Glutamatergic neuron (in vitro differentiated cells): Measurements from ENCODE around the gene NAA25. TPM values are rescaled to one million over a fixed set of nuclear protein-coding genes. Genes with fewer than 3 reads are reported as not detected.
"Not testable (repeated sequence)": the region's sequence is repeated elsewhere in the genome, so short reads cannot be mapped to it uniquely, and the experiment has no call there.

Experiments used
- DNase-seq: peaks from one replicate; pipeline ENCODE4 v3.0.0; 2022
- H3K27ac Mint-ChIP-seq: one replicate; pipeline ENCODE4 v1.8.0; 2020; ENCODE audit warnings: mild to moderate bottlenecking, mixed read lengths, inconsistent platforms; ENCODE audit not compliant: unreplicated experiment
- H3K27me3 Mint-ChIP-seq: one replicate; pipeline ENCODE4 v1.8.0; 2020; ENCODE audit warnings: mild to moderate bottlenecking, moderate library complexity, mixed read lengths, inconsistent platforms; ENCODE audit not compliant: unreplicated experiment
- H3K36me3 Mint-ChIP-seq: one replicate; pipeline ENCODE4 v1.8.0; 2020; ENCODE audit warnings: mild to moderate bottlenecking, mixed read lengths, inconsistent platforms; ENCODE audit not compliant: unreplicated experiment
- H3K4me1 Mint-ChIP-seq: one replicate; pipeline ENCODE4 v1.8.0; 2020; ENCODE audit warnings: mild to moderate bottlenecking, low read depth, mixed read lengths, inconsistent platforms; ENCODE audit not compliant: unreplicated experiment
- H3K4me3 Mint-ChIP-seq: one replicate; pipeline ENCODE4 v1.8.0; 2020; ENCODE audit warnings: mild to moderate bottlenecking, mixed read lengths, inconsistent platforms; ENCODE audit not compliant: unreplicated experiment
- H3K9me3 Mint-ChIP-seq: one replicate; pipeline ENCODE4 v1.8.0; 2020; ENCODE audit warnings: mild to moderate bottlenecking, moderate library complexity, mixed read lengths, inconsistent platforms; ENCODE audit not compliant: unreplicated experiment
- CTCF ChIP-seq: fragments of 200-600 bp; sonication (generic); IDR thresholded peaks from one replicate; pipeline ENCODE4 v1.5.0; 2021; ENCODE audit not compliant: partially characterized antibody, unreplicated experiment
- total RNA-seq: library from RNA; stranded (reverse); fragmentation: NEBNext Ultra II Directional; extraction: Animal tissue kit (Norgen Biotek cat#: 25700); gene quantifications from one replicate; pipeline ENCODE4 v1.2.1, GENCODE V29; 2021; ENCODE audit not compliant: unreplicated experiment

NAA25 gene
- total RNA-seq, 1 donor from 2014 or later = 34.8 TPM

GRCh38 chr12:112012775-112013600 is 95.6 kb downstream of the NAA25 start, which contains the start of the genes ERP29 and TMEM116:
Gene ERP29 (plus strand): TSS chr12:112013426. CDS start chr12:112013466, 40 bp downstream.
Gene TMEM116 (minus strand): TSS chr12:112013165. CDS start chr12:112005270, 7,895 bp downstream.
- peaks cover 7% of the 10 kb centered on the region for H3K9me3 Mint-ChIP-seq
- DNase-seq = peak; percentile 100
- peaks cover 10% of the 10 kb centered on the region for H3K36me3 Mint-ChIP-seq
- TF ChIP-seq CTCF = peak; percentile 66
- H3K4me3 Mint-ChIP-seq = peak within 1 kb of the TSS; percentile 97
- peaks cover 22% of the 10 kb centered on the region for H3K4me1 Mint-ChIP-seq
- H3K27me3 Mint-ChIP-seq = peaks cover 11% of the 10 kb centered on the region
- peak within 1 kb of the TSS; percentile 94 for H3K27ac Mint-ChIP-seq

DNA sequence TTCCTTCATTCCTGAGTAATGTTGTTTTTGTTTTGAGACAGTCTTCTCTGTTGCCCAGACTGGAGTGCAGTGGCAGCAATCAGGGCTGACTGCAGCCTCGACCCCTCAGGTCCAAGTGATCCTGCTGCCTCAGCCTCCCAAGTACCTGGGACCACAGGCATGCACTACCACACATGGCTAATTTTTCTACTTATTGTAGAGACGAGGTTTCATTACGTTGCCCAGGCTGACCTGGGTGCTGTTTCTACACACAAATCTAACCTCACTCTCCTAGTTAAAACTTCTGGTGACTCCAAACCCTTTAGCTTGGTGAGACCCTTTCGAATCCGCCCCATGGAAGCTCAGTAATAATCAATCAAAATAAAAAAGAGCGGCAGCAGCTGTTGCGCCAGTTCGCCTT is 96.9 kb downstream of the NAA25 start:
- H3K4me1 Mint-ChIP-seq = peaks cover 16% of the 10 kb centered on the region

GRCh38 chr12:112010415-112011344 is 97.9 kb downstream of the NAA25 start:
- no peak for TF ChIP-seq CTCF
- H3K27me3 Mint-ChIP-seq = peaks cover 7% of the 10 kb centered on the region
- peaks cover 4% of the 10 kb centered on the region for H3K9me3 Mint-ChIP-seq
- peaks cover 3% of the 10 kb centered on the region for H3K36me3 Mint-ChIP-seq
- DNase-seq = no peak
- no peak overlapping the region for H3K4me3 Mint-ChIP-seq
- H3K4me1 Mint-ChIP-seq = peaks cover 15% of the 10 kb centered on the region
- H3K27ac Mint-ChIP-seq = no peak overlapping the region

More for the DNA sequence above, 96.9 kb downstream of the NAA25 start:
- H3K36me3 Mint-ChIP-seq = peaks cover 10% of the 10 kb centered on the region
- H3K4me3 Mint-ChIP-seq = peak overlapping the region; percentile 97
- no peak for DNase-seq
- no peak for TF ChIP-seq CTCF
- H3K9me3 Mint-ChIP-seq = peaks cover 7% of the 10 kb centered on the region
- peaks cover 11% of the 10 kb centered on the region for H3K27me3 Mint-ChIP-seq
- peak overlapping the region; percentile 94 for H3K27ac Mint-ChIP-seq

DNA sequence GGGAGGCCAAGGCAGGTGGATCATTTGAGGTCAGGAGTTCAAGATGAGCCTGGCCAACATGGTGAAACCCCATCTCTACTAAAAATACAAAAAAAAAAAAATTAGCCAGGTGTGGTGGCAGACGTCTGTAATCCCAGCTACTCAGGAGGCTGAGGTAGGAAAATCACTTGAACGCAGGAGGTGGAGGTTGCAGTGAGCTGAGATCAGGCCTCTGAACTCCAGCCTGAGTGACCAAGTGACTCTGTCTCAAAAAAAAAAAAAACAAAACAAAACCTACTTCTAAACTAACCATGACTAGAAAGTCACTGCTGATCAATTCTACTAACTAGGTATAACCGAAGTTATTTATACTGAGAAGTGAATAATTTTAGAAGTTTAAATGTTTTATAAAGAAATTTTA is 99.0 kb downstream of the NAA25 start:
- H3K36me3 Mint-ChIP-seq, H3K9me3 Mint-ChIP-seq, H3K27me3 Mint-ChIP-seq, DNase-seq, H3K27ac Mint-ChIP-seq, H3K4me3 Mint-ChIP-seq: not testable (repeated sequence)
- peaks cover 12% of the 10 kb centered on the region for H3K4me1 Mint-ChIP-seq

DNA sequence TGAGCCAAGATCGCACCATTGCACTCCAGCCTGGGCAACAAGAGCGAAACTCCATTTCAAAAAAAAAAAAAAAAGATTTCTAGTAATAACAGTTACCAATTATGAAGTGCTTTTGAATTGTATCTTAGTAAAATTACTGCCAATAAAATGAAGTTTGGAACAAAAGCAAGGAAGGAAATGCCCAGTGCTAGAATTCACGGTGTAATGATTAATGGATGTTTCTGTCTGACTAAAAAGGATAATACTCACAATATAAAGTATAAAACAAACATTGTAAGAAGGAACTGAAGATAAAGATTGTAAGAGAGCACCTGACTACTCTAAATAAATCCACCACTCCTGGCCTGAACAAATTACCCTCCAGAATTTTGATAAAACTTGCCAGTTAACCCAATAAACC is 99.7 kb downstream of the NAA25 start:
- Mint-ChIP-seq H3K9me3 (peaks cover 4% of the 10 kb centered on the region), H3K27me3 (peaks cover 7% of the 10 kb centered on the region), H3K27ac (no peak overlapping the region), H3K36me3 (no peaks in the 10 kb centered on the region), H3K4me1 (peaks cover 7% of the 10 kb centered on the region), H3K4me3 (no peak overlapping the region)
- no peak for DNase-seq
- no peak for TF ChIP-seq CTCF
